WI38 (cell line): ENCODE data around the gene BCL11B.

Source experiments
- H3K4me3 ChIP-seq: 2 replicates; pipeline ENCODE4 v1.5.1; 2011; ENCODE audit warnings: low read depth, mild to moderate bottlenecking, control low read depth, low read length
- TF ChIP-seq, protein P1 (sequence below): IDR thresholded peaks from 2 replicates; pipeline ENCODE4 v1.5.1; 2012; ENCODE audit warnings: low read depth, mild to moderate bottlenecking, control low read depth, low read length

BCL11B gene

DNA sequence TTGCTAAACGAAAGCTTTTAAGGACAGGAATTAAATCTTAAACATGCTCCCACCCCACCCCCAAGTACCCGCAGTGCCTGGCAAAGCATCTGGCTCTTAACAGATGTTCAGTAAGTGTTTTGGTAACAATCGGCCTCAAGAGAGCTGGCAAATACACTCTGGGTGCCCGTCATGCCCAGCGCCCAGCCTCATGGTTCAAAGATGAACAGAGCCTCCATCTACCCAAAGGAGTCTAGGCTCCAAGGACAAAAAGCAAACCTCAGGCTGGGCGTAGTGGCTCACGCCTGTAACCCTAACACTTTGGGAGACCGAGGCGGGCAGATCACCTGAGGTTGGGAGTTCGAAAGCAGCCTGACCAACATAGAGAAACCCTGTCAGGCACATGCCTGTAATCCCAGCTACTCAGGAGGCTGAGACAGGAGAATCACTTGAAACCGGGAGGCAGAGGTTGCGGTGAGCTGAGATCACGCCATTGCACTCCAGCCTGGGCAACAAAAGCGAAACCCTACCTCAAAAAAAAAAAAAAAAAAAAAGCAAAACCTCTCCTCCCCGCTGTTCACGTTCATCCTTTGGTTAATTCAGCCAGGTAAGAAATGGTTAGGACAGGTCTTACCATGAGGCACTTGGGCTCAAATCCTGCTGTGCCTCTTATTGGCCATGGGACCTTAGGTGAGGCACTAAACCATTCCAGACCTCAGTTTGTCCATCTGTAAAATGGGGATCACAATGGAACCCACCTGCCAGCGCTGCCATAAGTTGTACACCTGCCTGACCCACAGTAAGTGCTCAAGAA is 151.3 kb downstream of the BCL11B start:
- no peak overlapping the region for H3K4me3 ChIP-seq
- TF ChIP-seq, protein P1, sequence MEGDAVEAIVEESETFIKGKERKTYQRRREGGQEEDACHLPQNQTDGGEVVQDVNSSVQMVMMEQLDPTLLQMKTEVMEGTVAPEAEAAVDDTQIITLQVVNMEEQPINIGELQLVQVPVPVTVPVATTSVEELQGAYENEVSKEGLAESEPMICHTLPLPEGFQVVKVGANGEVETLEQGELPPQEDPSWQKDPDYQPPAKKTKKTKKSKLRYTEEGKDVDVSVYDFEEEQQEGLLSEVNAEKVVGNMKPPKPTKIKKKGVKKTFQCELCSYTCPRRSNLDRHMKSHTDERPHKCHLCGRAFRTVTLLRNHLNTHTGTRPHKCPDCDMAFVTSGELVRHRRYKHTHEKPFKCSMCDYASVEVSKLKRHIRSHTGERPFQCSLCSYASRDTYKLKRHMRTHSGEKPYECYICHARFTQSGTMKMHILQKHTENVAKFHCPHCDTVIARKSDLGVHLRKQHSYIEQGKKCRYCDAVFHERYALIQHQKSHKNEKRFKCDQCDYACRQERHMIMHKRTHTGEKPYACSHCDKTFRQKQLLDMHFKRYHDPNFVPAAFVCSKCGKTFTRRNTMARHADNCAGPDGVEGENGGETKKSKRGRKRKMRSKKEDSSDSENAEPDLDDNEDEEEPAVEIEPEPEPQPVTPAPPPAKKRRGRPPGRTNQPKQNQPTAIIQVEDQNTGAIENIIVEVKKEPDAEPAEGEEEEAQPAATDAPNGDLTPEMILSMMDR = no peak

- H3K4me3 ChIP-seq = no peak overlapping the region
- TF ChIP-seq, protein P1 = no peak
These were observed 152.2 kb downstream of the BCL11B start for GRCh38 chr14:99119554-99120525.
